Stimulated activated CD8-positive, alpha-beta memory T cell treated with anti-CD3 and anti-CD28 coated beads, Interleukin-4, amount 100 ng/mL, for 4 hours (primary cell): ENCODE measurements around the gene IQGAP2.
"Not testable (repeated sequence)": the region's sequence is repeated elsewhere in the genome, so short reads cannot be mapped to it uniquely, and the experiment has no call there.

Experiments used
- DNase-seq, 2 donors: peaks; one replicate each; pipeline ENCODE4 v3.0.0-alpha.2; 2020; ENCODE audit warnings: low read depth in 2 of 2, low spot score in 1 of 2

Gene IQGAP2

DNA sequence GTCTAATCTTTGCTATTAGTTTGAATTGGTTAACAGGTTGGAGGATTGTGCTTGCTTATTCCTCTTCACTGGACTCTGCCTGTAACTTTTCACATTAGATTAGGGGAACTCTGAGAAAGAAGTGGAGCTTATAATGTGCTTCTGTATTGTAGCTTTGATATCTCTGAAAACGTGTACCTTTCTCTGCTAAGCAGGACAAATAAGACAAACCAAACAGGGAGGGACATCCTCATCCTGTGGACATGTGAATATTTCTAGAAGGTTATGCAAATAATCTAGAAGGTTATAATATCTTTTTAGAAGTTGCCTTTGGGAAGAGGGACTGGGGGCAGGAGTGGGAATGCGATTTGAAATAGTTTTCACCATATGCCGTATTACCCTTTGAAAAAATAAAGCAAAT lies 11.7 kb downstream of the IQGAP2 start:
- no peak for DNase-seq

DNA sequence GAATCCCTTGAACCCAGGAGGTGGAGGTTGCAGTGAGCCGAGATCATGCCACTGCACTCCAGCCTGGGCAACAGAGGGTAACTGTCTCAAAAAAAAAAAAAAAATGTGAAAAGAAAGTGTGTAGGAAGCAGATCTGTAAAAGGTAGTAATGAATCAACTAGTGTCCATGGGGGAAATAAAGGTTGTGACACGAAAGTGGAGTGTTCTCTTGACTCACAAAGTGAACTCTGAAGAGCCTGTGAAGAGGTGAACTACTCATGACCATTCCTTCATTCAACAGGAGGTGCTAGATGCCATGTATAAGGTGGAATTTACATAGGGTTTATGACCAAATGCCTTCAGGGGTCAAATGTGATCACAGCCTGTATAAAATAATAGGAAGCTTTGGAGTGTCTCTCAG lies 12.8 kb downstream of the IQGAP2 start:
- DNase-seq, result no peak

DNA sequence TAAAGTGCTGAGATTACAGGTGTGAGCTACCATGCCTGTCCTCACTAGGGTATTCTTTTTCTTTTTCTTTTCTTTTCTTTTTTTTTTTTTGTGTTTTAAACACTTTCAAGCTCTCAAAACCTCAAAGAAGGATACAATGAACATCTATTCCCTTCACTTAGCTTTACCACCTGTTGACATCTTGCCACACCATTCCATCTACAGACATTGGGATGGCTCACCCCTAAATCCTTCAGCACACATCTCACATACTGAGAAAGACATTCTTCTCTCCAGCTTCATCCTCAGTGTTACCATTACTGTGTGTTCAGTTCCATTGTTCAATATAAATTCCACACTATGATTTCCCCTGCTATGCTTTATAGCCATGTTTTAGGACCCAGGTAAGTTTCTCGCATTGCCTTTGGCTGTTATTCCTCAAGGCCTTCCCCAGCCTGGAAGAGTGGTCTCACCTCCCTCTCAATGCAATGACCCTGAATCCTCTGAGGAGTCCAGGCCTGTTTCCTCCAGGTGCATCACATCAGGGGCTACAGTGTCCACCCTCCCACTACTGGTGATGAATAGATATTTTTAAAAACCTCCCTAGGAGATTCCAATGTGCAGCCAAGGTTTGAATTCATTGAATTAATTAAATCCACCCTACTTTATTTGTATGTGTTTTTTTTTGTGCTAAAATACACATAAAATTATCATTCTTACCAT lies 16.7 kb downstream of the IQGAP2 start:
- no peak for DNase-seq

DNA sequence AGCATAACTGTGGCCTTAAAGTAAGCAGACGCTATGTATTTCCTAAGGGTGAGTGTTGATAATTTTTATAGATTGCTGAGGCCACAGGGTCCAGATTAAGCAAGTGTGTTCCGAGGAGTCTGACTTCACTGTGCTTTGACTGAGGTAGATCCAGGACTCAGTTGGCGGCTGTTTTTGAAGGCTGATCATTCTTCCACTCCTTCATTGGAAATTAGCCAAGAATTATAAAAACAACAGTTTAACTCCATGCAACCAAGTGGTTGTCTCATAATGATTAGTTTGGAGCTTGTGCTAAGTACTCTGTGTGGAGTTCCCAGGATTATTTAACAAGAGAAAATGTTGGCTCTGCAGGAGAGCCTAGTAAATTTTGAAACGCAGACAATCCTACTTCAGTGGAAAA lies 19.1 kb downstream of the IQGAP2 start:
- no peak for DNase-seq

DNA sequence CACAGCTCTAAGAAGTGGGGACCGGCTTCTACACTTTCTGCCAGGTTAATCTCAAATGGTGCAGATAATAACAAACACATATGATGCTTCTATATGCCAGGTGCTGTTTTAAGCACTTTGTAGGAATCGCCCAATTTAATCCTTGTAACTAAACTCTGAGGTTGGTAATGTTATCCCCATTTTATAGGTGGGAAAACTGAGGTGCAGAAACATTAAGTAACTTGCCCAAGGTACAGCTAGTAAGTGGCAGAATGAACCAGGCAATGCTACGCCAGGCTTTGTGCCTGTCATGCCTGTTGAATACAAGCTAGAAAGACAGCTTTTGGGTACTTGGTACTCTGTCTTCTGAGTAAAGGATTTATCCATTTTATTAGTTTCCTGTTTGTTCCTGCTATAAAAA lies 19.7 kb downstream of the IQGAP2 start:
- DNase-seq, result no peak

DNA sequence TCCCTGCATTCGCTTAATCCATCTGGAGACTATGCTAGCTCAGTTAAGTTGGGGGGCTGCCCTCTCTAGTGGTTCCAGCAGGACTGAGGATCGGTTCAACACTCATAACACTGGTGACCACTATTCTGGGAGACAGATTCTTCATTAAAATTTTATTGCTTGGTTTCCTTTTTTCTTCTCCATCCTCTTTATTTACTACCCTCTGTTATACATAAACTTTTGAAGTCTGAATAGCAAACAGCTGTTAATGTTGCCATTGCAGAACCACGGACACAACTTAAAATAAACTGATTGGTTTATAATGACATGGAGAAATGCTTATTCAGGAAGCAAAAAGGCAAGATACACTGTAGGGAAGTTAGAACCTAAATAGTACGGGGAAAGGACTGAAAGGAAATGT lies 22.1 kb downstream of the IQGAP2 start:
- DNase-seq, result no peak

DNA sequence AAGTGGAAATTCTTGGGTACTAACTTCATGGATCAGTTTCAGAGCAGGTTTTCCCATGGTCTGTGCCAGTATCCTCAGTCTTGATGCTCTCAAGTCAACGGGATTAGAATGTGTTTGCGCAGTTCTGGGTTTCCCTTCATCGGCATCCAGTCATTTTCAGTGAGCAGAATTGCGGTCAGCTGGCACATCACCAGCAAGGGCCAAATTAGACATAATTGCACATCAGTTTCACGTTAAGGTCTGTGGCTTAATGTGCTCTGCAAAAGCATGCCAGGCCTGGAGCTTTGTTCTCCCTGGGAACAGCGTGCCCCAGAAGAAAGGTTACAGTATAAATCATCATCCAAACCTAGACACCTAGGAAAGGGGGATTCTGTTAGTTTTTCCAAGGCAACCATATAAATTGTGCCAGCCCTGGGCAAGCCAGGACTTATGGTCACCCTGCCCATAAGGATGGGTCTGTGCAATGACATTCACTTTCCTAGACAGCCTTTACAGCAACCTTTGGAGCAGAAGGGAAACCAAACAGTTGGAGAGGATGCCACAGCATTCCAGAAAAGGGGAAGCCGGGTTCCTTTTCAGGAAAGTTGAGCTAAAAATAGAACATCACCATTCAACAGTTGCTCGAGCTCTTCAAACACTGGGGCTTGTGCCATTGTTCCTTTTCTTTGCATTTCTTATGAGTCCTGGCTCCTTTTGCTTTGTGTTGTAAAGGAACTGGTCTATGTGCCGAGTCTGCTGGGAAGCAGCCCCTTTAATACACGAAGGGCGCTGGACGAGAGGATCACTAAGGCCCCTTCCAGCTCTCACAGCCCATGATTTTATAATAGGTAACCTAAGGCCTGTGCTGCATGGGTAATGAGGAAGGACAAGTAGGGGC lies 23.1 kb downstream of the IQGAP2 start:
- no peak for DNase-seq

DNA sequence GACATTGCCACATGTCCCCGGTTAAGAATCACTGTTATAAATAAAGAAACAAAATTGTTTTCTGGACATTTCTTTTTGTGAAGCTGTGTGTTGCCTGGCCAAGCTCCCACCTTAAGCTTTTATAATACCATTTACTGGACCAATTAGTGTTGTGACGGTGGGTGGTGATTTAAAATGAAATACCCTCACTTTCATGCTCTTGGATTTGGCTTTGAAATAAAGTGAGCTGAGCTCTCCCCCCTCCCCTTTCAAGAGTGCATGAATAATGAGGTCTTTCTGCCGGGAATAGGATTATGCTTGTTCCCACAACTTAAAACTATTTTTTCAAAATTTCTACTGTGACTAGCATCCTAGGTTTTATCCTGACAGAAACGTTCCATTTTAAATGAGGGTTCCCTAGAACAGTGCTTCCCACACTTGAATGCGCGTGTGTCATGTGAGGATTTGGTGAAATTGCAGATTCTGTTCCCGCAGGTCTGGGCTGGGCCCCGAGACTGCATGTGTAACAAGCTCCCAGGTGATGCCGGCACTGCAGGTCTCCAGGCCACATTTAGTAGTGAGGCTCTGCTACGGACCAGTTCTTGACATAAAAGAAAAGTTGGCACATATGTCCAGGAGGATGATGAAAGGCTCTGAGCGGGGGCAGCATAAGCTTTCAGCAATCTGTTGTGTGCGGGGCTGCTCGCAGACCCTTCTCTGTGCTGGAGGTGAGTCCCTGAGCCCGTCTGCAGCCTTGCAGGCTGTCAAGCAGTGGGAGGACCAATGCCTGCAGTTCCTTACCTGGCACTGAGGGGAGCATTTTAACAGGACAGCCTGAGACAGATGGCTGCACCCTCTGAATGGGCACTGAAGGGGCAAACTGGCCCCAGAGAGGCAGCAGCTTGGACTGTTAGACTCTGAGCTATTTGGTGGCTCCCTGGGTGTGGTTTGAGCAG lies 24.4 kb downstream of the IQGAP2 start:
- DNase-seq, result no peak

DNA sequence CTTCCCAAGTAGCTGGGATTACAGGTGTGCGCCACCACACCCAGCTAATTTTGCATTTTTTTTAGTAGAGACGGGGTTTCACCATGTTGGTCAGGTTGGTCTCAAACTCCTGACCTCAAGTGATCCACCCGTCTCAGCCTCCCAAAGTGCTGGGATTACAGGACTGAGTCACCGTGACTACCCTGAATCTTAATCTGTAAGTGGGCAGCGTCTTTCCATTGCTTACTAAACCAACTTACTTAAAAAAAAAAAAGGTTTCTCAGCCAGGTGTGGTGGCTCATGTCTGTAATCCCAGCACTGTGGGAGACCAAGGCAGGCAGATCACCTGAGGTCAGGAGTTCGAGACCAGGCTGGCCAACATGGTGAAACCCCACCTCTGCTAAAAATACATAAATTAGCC lies 25.5 kb downstream of the IQGAP2 start:
- DNase-seq, result not testable (repeated sequence)

DNA sequence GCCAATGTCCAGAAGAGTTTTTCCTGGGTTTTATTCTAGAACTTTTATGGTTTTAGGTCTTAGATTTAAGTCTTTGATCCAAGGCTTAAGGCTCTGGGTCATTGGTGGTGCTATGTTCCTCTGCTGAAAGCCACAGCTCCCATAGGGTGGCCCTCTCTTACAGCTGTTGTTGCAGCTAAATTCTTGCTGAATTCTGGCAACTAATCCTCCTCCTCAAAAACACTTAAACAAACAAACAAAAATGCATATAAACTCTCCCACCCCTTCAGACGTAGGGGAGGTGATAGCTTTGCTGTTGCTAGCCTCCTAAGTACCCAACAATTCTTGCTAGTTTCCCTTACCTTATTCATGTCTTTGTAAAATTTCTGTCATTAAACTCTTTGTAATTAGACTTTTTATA lies 30.2 kb downstream of the IQGAP2 start:
- DNase-seq, result no peak

DNA sequence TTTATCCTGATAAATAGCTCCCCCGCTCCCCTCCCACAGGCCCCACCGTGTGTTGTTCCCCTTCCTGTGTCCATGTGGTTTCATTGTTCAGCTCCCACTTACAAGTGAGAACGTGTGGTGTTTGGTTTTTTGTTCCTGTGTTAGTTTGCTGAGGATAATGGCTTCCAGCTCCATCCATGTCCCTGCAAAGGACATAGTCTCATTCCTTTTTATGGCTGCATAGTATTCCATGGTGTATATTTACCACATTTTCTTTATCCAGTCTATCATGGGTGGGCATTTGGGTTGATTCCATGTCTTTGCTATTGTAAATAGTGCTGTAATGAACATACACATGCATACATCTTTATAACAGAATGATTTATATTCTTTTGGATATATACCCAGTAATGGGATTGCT lies 34.4 kb downstream of the IQGAP2 start:
- not testable (repeated sequence) for DNase-seq

DNA sequence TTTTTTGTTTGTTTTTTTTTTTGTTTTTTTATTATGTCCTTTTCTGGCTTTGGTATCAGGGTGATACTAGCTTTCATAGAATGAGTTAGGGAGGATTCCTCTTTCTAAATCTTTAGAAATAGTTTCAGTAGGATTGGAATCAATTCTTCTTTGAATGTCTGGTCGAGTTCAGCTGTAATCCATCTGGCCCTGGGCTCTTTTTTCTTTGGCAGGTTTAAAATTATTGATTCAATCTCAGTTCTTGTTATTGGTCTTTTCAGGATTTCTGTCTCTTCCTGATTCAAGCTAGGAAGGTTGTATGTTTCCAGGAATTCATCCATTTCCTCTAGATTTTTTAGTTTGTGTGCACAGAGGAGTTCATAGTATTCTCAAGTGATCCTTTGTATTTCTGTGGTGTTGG lies 34.9 kb downstream of the IQGAP2 start:
- no peak for DNase-seq

DNA sequence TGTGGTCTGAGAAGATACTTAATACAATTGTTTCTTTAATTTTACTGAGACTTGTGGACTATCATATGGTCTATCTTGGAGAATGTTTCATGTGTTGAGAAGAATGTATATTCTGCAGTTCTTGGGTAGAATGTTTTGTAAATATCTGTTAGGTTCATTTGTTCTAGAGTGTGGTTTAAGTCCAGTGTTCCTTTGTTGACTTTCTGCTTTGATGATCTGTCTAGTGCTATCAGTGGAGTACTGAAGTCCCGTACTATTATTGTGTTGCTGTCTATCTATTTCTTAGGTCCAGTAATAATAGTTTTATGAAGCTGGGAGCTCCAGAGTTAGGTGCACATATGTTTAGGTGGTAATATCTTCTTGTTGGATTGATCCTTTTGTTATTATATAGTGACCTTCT lies 36.1 kb downstream of the IQGAP2 start:
- DNase-seq, result no peak

DNA sequence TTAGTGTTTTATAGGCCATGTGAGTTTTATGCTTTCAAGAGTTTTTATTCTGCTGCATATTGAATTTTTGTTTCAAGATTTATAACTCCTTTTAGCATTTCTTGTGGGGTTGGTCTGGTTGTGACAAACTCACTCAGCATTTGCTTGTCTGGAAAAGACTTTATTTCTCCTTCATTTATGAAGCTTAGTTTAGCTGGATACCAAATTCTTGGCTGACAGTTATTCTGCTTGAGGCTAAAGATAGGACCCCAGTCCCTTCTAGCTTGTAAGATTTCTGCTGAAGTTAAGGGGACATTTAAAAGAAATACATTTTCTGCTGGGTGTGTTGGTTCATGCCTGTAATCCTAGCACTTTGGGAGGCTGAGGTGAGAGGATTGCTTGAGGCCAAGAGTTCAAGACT lies 36.8 kb downstream of the IQGAP2 start:
- DNase-seq, result no peak

DNA sequence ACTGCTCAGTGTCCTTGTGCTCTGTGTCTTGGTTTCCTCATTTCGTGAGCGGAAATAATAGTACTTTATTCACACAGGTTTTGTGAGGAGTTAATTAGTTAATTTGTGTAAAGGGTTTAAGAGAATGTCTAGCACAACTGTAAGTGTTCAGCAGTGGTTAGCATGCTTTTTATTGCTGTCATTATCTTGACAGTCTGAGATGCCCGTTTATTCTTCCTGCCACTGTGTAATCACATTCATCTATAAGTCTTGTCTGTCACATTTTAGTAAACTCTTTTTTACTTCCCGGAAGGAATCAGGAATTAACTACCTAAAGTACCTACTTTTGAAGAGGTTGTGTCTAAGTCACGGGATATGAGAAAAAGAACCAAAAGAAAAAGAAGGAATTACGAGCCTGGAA lies 38.0 kb downstream of the IQGAP2 start:
- no peak for DNase-seq

DNA sequence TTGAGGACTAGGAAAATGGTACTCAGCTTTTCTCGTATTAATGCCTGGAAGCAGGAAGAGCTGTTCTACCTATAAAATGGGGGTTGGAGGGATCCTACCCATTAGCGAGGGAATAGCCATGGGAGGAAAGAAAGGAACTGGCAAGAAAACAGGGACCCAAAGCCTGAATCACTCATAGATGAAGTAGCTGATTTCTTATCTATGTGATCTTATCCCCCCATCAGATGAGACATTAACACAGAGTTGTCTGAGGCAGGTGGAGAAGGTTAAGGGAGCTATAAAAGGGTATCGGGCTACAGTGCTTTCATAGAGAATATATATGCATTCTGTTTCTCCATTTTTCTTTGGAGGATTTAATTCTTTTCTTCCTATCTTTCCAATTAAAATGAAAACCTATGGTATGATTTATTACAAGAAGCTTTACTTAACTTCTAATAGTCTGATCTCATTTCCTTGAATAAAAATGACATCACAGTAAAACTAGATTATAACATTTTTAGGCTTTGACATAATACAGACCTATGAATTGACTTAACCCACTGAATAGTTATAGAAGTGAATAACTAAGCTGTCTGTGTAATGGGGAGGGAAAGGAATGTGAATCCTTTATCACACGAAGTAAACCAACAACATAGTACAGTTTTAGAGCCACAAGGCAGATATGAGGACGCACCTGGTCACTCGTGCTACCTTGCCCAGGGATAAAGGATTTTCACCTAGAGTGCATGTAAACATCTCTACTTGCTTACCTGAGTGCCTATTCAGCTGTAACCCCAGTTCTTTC lies 39.0 kb downstream of the IQGAP2 start:
- DNase-seq, result no peak

DNA sequence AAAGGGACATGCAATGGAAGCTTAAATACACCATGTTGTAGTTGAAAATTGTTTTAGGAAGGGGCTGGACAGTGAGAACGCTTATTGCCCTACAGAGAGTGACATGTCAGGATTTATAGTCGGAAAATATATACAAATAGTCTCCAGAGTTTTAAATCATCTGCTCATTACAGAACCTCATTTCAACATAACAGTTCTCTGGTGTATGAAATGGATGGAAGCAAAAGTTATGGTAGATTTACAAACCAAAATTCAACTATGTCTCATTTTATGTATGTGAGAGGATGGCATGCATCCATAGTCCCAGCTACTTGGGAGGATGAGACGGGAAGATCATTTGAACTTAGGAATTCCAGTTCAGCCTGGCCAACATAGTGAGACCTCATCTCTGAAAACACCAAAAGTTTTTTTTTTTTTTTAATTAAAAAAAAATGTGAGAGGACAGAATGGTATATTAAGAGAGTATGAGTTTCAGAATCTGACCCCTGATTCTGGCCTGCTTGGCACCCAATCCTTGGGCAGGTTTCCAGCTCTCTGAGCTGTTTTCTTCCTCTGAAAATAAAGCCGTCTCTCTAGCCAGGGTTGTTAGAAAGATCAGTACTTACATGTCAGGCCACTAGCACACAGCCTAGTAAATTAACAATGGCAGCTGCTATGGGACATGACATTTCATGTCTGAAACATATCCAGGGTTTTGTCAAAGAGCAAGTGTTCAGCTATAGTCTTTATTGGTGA lies 40.1 kb downstream of the IQGAP2 start:
- DNase-seq, result no peak

DNA sequence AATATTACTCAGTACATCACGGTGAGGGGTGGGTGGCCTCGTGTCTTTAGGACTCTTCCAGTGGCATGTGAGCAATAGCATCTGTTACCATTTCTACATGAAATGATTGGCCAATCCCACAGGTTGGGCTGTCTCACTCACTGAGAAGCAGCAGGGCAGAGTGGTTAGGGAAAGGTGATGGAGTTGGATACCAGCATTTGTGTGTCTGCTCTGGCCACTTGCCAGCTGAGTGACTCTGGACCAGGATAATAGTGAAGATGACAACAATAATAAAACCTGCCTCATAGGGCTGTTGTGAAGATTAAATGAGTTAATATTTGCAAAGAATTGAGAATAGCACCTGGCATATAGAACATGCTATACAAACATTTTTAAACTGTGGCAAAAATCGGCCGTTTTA lies 42.0 kb downstream of the IQGAP2 start:
- no peak for DNase-seq

DNA sequence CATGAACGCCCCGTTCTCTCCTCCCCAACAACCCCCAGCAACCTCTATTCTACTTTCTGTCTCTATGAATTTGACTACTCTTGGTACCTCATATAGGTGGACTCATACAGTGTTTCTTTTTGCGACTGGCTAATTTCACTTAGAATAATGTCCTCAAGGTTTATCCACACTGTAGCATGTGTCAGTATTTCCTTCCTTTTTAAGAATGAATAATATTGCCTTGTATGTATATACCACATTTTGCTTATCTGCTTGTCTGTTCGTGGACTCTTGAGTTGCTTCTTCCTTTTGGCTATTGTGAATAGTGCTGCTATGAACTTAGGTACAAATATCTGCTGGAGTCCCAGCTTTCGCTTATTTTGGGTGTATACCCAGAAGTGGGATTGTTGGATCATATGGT lies 42.7 kb downstream of the IQGAP2 start:
- no peak for DNase-seq

DNA sequence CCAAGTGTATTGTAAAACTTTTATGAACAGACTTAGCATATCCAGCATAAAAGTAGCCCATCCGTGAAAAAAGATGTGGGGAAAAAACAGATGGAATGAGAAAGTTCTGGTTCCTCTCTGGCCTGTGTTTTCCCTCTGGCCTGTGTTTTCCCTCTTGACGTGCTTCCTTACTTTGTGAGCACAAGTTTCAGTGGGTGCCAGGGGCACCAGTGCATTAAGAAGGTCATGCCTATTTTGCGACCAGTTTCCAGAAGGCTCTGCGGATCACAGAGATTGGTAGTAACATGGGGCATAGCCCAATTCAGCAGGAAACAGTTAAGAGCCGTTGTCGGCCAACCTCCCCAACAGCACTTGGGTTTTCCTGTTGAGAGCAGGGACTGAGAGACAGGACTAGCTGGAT lies 43.7 kb downstream of the IQGAP2 start:
- DNase-seq, result no peak
